ENCODE data around the gene TNFRSF6B.

TNFRSF6B gene

DNA sequence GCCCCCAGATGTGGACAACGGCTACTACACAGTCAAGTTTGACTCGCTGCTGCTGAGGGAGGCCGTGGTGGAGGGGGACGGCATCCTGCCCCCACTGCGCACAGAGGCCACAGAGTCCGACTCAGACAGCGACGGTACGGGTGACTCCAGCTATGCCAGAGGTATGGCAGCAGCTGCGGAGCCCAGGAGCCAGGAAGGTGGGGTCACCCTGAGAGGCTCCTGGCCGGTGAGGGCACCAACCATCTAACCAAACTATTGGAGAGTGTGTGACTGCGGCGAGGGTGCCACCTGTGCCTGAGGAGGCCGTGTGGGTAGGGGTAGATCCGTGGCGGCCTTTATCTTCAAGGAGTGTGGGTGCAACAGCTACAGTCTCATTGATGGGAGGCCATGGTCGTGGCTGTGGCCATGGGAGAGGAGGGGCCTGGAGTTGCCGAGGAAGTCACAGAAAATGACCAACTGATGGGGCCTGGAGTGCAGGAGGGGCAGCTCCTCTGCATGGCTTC lies 37.2 kb downstream of the TNFRSF6B start (continued):
- TF ChIP-seq ESRRG (CRISPR knock-in tag; IDR thresholded peaks at IDR 0.05) (no peak), ZNF70 (CRISPR knock-in tag; IDR thresholded peaks at IDR 0.05) (no peak), PATZ1 (CRISPR knock-in tag; IDR thresholded peaks at IDR 0.05; ENCODE audit: borderline replicate concordance) (no peak), ZNF565 (CRISPR knock-in tag; conservative IDR thresholded peaks at IDR 0.05; ENCODE audit: low read depth) (no peak), ARNTL (CRISPR knock-in tag; IDR thresholded peaks at IDR 0.05; ENCODE audit: borderline replicate concordance, low read depth) (no peak)
- TF ChIP-seq, protein P1, sequence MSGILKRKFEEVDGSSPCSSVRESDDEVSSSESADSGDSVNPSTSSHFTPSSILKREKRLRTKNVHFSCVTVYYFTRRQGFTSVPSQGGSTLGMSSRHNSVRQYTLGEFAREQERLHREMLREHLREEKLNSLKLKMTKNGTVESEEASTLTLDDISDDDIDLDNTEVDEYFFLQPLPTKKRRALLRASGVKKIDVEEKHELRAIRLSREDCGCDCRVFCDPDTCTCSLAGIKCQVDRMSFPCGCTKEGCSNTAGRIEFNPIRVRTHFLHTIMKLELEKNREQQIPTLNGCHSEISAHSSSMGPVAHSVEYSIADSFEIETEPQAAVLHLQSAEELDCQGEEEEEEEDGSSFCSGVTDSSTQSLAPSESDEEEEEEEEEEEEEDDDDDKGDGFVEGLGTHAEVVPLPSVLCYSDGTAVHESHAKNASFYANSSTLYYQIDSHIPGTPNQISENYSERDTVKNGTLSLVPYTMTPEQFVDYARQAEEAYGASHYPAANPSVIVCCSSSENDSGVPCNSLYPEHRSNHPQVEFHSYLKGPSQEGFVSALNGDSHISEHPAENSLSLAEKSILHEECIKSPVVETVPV (CRISPR knock-in tag; IDR thresholded peaks at IDR 0.05) = no peak

DNA sequence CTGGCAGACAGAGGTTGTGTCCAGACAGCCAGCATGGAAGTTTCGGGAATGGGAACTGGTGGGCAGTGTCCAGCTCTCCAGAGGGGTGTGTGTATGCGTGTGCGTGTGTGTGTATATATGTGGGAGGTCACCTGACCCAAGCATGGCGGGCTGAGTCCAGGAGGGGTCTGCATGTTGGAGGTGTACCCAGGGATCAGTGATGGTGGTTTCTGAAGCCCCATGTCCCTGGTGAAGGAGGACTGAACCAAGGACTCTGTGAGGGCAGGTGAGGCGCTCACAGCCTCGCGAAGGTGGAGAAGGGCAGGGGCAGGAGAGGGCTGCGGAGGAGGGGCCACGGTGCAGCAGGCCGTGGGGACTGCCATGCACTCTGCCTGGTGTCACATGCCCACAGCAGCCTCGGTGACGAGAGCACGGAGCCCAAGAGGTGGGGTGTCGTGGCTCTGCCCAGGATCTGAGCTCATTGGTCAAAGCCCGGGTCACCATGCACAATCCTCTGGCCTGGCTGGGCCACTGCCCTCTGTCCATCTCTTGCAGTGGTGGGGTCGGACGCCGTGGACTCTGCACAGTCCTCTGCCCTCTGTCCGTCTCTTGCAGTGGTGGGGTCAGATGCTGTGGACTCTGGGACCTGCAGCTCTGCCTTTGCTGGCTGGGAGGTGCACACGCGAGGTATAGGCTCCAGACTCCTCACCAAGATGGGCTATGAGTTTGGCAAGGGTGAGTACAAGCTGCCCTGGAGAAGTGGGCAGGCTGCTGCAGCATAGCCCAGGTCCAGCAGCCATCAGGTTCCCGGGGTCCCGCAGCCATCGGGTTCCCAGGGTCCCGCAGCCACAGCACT lies 37.9 kb downstream of the TNFRSF6B start:
- TF ChIP-seq ZNF565 (CRISPR knock-in tag; conservative IDR thresholded peaks at IDR 0.05; ENCODE audit: low read depth) = no peak
- no peak for TF ChIP-seq CSDC2 (CRISPR knock-in tag; IDR thresholded peaks at IDR 0.05)
- TF ChIP-seq POU6F1 (CRISPR knock-in tag; IDR thresholded peaks at IDR 0.05; ENCODE audit: borderline replicate concordance, low read depth) = no peak
- no peak for ATAC-seq

DNA sequence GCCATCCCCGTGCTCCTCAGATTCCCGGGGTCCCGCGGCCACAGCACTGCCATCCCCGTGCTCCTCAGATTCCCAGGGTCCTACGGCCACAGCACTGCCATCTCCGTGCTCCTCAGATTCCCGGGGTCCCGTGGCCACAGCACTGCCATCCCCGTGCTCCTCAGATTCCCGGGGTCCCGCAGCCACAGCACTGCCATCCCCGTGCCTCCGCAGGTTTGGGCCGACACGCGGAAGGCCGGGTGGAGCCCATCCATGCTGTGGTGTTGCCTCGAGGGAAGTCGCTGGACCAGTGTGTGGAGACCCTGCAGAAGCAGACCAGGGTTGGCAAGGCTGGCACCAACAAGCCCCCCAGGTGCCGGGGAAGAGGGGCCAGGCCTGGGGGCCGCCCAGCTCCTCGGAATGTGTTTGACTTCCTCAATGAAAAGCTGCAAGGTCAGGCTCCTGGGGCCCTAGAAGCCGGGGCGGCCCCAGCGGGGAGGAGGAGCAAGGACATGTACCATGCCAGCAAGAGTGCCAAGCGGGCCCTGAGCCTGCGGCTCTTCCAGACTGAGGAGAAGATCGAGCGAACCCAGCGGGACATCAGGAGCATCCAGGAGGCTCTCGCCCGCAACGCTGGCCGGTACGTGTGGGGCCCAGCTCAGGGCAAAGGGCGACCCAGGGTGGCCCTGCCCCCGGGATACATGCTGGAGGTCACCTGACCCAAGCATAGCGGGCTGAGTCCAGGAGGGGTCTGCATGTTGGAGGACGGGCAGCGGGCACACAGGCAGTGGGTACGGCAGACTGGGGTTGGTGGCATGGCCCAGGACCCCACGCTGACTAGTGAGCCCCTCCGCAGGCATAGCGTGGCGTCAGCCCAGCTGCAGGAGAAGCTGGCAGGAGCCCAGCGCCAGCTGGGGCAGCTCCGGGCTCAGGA lies 38.8 kb downstream of the TNFRSF6B start:
- TF ChIP-seq PATZ1 (CRISPR knock-in tag; IDR thresholded peaks at IDR 0.05; ENCODE audit: borderline replicate concordance) (no peak), SNAI2 (CRISPR knock-in tag; IDR thresholded peaks at IDR 0.05) (no peak), TOX (CRISPR knock-in tag; IDR thresholded peaks at IDR 0.05; ENCODE audit: borderline replicate concordance) (no peak)
- TF ChIP-seq, protein P2, sequence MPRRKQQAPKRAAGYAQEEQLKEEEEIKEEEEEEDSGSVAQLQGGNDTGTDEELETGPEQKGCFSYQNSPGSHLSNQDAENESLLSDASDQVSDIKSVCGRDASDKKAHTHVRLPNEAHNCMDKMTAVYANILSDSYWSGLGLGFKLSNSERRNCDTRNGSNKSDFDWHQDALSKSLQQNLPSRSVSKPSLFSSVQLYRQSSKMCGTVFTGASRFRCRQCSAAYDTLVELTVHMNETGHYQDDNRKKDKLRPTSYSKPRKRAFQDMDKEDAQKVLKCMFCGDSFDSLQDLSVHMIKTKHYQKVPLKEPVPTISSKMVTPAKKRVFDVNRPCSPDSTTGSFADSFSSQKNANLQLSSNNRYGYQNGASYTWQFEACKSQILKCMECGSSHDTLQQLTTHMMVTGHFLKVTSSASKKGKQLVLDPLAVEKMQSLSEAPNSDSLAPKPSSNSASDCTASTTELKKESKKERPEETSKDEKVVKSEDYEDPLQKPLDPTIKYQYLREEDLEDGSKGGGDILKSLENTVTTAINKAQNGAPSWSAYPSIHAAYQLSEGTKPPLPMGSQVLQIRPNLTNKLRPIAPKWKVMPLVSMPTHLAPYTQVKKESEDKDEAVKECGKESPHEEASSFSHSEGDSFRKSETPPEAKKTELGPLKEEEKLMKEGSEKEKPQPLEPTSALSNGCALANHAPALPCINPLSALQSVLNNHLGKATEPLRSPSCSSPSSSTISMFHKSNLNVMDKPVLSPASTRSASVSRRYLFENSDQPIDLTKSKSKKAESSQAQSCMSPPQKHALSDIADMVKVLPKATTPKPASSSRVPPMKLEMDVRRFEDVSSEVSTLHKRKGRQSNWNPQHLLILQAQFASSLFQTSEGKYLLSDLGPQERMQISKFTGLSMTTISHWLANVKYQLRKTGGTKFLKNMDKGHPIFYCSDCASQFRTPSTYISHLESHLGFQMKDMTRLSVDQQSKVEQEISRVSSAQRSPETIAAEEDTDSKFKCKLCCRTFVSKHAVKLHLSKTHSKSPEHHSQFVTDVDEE (CRISPR knock-in tag; IDR thresholded peaks at IDR 0.05) = no peak
- no peak for ATAC-seq

DNA sequence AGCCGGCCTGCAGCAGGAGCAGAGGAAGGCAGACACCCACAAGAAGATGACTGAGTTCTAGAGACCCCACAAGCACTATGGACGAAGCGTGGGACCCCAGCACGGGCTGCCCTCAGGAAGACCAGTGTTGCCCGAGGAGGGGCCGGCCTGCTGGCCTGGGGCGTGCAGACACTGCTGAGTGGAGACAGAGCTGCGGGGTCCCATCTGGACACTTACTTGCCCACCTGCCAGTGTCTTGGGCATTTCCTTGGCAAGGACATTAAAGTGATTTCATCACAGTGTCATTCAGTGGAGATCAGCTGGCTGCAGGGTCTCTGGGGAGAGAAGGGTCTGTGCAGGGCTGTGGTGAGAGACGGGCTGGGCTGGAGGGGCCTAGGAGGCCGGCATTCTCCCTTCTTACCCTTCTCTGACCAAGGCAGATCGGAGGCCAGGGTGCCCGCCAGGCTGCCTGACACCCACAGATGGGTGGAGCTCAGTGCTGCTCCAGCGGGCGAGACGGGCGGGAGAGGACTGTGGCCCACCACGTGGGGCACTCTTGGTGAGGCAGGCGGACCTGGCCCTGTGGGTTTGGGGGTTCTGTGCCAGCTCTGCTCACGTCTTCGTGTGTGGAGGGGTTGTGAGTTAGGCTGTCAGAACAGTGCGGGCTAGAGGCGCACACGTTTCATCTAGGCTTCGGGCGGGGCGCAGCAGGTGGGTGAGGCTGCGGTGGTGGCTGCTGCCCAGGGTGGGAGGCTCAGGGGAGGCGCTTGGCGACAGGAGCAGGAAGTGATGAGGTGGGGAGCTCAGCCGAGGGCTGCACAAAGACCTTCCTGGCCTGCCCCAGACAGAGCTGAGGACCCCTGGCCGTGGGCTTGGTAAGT lies 39.6 kb downstream of the TNFRSF6B start, which contains the start of gene LIME1:
LIME1 (plus strand) TSS at position 806 of the 860 bp plus-strand sequence. CDS start 886 bp downstream, outside the sequence.
- TF ChIP-seq, protein P1 (CRISPR knock-in tag; IDR thresholded peaks at IDR 0.05) = no peak
- ATAC-seq = no peak

Measured in SK-N-SH treated with all-trans-retinoic acid at 6 μM for 48 hours (cell line).